IMR-90 (cell line): Measurements from ENCODE around the gene HPGDS.

Source experiments
- BHLHE40 ChIP-seq: fragments of 150-350 bp; IDR thresholded peaks from 2 replicates; pipeline ENCODE4 v1.6.1; 2016; ENCODE audit warnings: mild to moderate bottlenecking, low read depth, low read length
- CEBPB ChIP-seq: IDR thresholded peaks from 2 replicates; pipeline ENCODE4 v1.6.1; 2012; ENCODE audit warnings: low read depth, low read length, improper control_type of control experiment
- FOS ChIP-seq: fragments of 150-350 bp; IDR thresholded peaks from 2 replicates; pipeline ENCODE4 v1.6.1; 2016; ENCODE audit warnings: low read depth, low read length
- MAFK ChIP-seq: IDR thresholded peaks from 2 replicates; pipeline ENCODE4 v1.6.1; 2012; ENCODE audit warnings: low read depth, low read length, improper control_type of control experiment
- MAZ ChIP-seq: IDR thresholded peaks from 2 replicates; pipeline ENCODE4 v1.6.1; 2012; ENCODE audit warnings: low read depth, mild to moderate bottlenecking, low read length, improper control_type of control experiment, moderate library complexity, borderline replicate concordance
- NFE2L2 ChIP-seq: fragments of 150-350 bp; IDR thresholded peaks from 2 replicates; pipeline ENCODE4 v1.6.1; 2016; ENCODE audit warnings: low read depth, mild to moderate bottlenecking, low read length
- POLR2A ChIP-seq: IDR thresholded peaks from 2 replicates; pipeline ENCODE4 v1.6.1; 2012; ENCODE audit warnings: mild to moderate bottlenecking, low read depth, low read length
- RAD21 ChIP-seq: IDR thresholded peaks from 2 replicates; pipeline ENCODE4 v1.6.1; 2012; ENCODE audit warnings: low read length, improper control_type of control experiment
- RCOR1 ChIP-seq: IDR thresholded peaks from 2 replicates; pipeline ENCODE4 v1.6.1; 2012; ENCODE audit warnings: mild to moderate bottlenecking, low read length, improper control_type of control experiment; ENCODE audit not compliant: insufficient replicate concordance
- RFX5 ChIP-seq: IDR thresholded peaks from 2 replicates; pipeline ENCODE4 v1.8.0; 2012; ENCODE audit warnings: low read depth, mild to moderate bottlenecking, low read length, moderate library complexity
- SMC3 ChIP-seq: fragments of 150-350 bp; IDR thresholded peaks from 2 replicates; pipeline ENCODE4 v1.6.1; 2016; ENCODE audit warnings: low read depth, mild to moderate bottlenecking, antibody characterized with exemption, low read length, moderate library complexity
- USF2 ChIP-seq: fragments of 150-350 bp; IDR thresholded peaks from 2 replicates; pipeline ENCODE4 v1.6.1; 2017; ENCODE audit warnings: mild to moderate bottlenecking, antibody characterized with exemption, low read length, low read depth
- TF ChIP-seq, protein P1 (sequence below): conservative IDR thresholded peaks from 2 replicates; pipeline ENCODE4 v1.5.1; 2012; ENCODE audit warnings: mild to moderate bottlenecking, low read depth, low read length, improper control_type of control experiment

- TF ChIP-seq, protein P1, sequence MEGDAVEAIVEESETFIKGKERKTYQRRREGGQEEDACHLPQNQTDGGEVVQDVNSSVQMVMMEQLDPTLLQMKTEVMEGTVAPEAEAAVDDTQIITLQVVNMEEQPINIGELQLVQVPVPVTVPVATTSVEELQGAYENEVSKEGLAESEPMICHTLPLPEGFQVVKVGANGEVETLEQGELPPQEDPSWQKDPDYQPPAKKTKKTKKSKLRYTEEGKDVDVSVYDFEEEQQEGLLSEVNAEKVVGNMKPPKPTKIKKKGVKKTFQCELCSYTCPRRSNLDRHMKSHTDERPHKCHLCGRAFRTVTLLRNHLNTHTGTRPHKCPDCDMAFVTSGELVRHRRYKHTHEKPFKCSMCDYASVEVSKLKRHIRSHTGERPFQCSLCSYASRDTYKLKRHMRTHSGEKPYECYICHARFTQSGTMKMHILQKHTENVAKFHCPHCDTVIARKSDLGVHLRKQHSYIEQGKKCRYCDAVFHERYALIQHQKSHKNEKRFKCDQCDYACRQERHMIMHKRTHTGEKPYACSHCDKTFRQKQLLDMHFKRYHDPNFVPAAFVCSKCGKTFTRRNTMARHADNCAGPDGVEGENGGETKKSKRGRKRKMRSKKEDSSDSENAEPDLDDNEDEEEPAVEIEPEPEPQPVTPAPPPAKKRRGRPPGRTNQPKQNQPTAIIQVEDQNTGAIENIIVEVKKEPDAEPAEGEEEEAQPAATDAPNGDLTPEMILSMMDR = no peak
- TF ChIP-seq RCOR1 (no peak), MAZ (no peak), NFE2L2 (no peak), USF2 (no peak), SMC3 (no peak), POLR2A (no peak), BHLHE40 (no peak), CEBPB (no peak), MAFK (no peak), FOS (no peak), RAD21 (no peak), RFX5 (no peak)
These were observed 71.4 kb downstream of the HPGDS start for GRCh38 chr4:94271248-94271647.
